Measurements from ENCODE around the gene RHBDD1. TPM values are rescaled to one million over a fixed set of nuclear protein-coding genes. Genes with fewer than 3 reads are reported as not detected.

RHBDD1 gene
- total and polyA plus RNA-seq, 2 donors (not counting 3 experiments of a cell fraction or from before 2014, with no cell fraction given) = 6.8 to 19.4 TPM

DNA sequence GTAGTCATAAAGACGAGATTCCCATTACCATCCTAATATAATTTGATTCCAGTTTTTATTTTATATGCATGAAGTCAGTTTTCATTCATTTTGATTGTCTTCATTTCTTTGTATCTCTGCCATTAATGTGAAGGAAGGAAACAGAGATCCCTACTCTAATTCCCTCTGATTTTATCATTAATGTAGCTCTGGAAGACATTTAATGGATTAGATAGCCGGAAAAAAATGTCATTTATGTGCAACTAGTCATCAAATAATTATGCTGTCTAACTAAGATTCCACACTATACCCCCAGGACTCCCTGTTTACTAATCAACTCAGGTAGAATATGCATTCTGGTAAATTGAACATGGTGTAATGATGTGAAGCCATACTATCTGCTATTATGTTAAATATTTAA lies 19.9 kb downstream of the RHBDD1 start:
- no peak for FAIRE-seq
- Histone ChIP-seq H3K9me3 (replicated peaks; ENCODE audit: control insufficient read depth, insufficient read depth, low read length) (no peaks in the 10 kb centered on the region), H3K4me3 (replicated peaks in 1 of 3; ENCODE audit: insufficient read depth in 1 of 3, low read depth in 1 of 3, low read length in 3 of 3) (no peak overlapping the region), H3K4me2 (ENCODE audit: insufficient read depth, low read length) (no peak overlapping the region), H3K4me1 (ENCODE audit: control insufficient read depth, extremely low read depth, insufficient read depth, low read length) (no peaks in the 10 kb centered on the region), H3K79me2 (ENCODE audit: control insufficient read depth, insufficient read depth, low read length) (no peaks in the 10 kb centered on the region), H4K20me1 (replicated peaks; ENCODE audit: control insufficient read depth, extremely low read depth, insufficient read depth, low read length) (no peaks in the 10 kb centered on the region), H3K36me3 (ENCODE audit: control insufficient read depth in 2 of 2, extremely low read depth in 1 of 2, insufficient read depth in 2 of 2, low read length in 2 of 2) (no peaks in the 10 kb centered on the region), H3K27me3 (ENCODE audit: control insufficient read depth in 2 of 2, insufficient read depth in 2 of 2, low read length in 2 of 2) (no peaks in the 10 kb centered on the region), H2AFZ (ENCODE audit: low read depth, low read length) (no peak overlapping the region), H3K27ac (ENCODE audit: insufficient read depth, low read depth, low read length) (no peak overlapping the region), H3K9ac (replicated peaks; ENCODE audit: extremely low read depth, insufficient read depth, low read length) (no peak overlapping the region), H3K9me1 (replicated peaks; ENCODE audit: control insufficient read depth, extremely low read depth, insufficient read depth, low read length) (no peaks in the 10 kb centered on the region)
- POLR2A ChIA-PET = no interaction called here
- DNase-seq (ENCODE audit: low read depth, low spot score) = no peak
- CTCF ChIA-PET = no interaction called here
- TF ChIP-seq JUN (IDR thresholded peaks at IDR 0.05; ENCODE audit: borderline replicate concordance, insufficient read depth, insufficient read length, low read depth) (no peak), MYC (IDR thresholded peaks at IDR 0.05; ENCODE audit: low read depth, low read length) (no peak), FOS (IDR thresholded peaks at IDR 0.05; ENCODE audit: borderline replicate concordance, insufficient read depth, low read length) (no peak), EZH2 (IDR thresholded peaks at IDR 0.05; ENCODE audit: borderline replicate concordance, low read depth, low read length, severe bottlenecking) (no peak)
- dilution Hi-C loops (cut with MboI; ENCODE audit: extremely low pct_ligation_motif_present, low sequenced_read_pairs) (no loop called here), intact Hi-C loops (cut with micrococcal nuclease) (no loop called here)
- no TSS peak for BruUV-seq (replicated peaks)

DNA sequence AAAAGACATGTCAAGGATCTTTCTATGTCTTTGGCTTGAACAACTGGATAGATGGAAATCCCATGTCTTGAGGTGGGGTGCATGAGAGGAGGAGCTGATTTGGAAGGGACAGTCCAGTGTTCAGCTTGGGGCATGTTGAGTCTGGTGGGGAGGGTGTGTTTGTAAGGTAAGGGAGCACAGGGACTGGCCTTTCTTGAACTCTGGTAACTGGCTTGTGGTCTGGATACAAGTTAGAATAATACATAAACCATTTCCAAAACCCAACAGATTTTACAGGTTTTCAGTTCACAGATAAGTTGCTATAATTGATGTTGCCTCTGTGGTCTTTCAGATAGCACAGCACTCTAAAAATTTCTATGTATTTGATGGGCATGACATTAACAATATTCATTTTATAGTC lies 24.2 kb downstream of the RHBDD1 start:
- Histone ChIP-seq H3K9ac (replicated peaks; ENCODE audit: extremely low read depth, insufficient read depth, low read length) (no peak overlapping the region), H3K27ac (ENCODE audit: insufficient read depth, low read depth, low read length) (no peak overlapping the region), H3K9me3 (replicated peaks; ENCODE audit: control insufficient read depth, insufficient read depth, low read length) (no peaks in the 10 kb centered on the region), H2AFZ (ENCODE audit: low read depth, low read length) (no peak overlapping the region), H3K4me3 (replicated peaks in 1 of 3; ENCODE audit: insufficient read depth in 1 of 3, low read depth in 1 of 3, low read length in 3 of 3) (no peak overlapping the region), H3K79me2 (ENCODE audit: control insufficient read depth, insufficient read depth, low read length) (no peaks in the 10 kb centered on the region), H3K9me1 (replicated peaks; ENCODE audit: control insufficient read depth, extremely low read depth, insufficient read depth, low read length) (no peaks in the 10 kb centered on the region), H3K4me2 (ENCODE audit: insufficient read depth, low read length) (no peak overlapping the region), H3K27me3 (ENCODE audit: control insufficient read depth in 2 of 2, insufficient read depth in 2 of 2, low read length in 2 of 2) (no peaks in the 10 kb centered on the region), H3K4me1 (ENCODE audit: control insufficient read depth, extremely low read depth, insufficient read depth, low read length) (no peaks in the 10 kb centered on the region), H3K36me3 (ENCODE audit: control insufficient read depth in 2 of 2, extremely low read depth in 1 of 2, insufficient read depth in 2 of 2, low read length in 2 of 2) (no peaks in the 10 kb centered on the region), H4K20me1 (replicated peaks; ENCODE audit: control insufficient read depth, extremely low read depth, insufficient read depth, low read length) (no peaks in the 10 kb centered on the region)
- DNase-seq (ENCODE audit: low read depth, low spot score) (no peak), FAIRE-seq (no peak)
- BruUV-seq (replicated peaks) = no TSS peak
- intact Hi-C loops (cut with micrococcal nuclease) (no loop called here), dilution Hi-C loops (cut with MboI; ENCODE audit: extremely low pct_ligation_motif_present, low sequenced_read_pairs) (no loop called here)
- no peak for TF ChIP-seq EZH2 (IDR thresholded peaks at IDR 0.05; ENCODE audit: borderline replicate concordance, low read depth, low read length, severe bottlenecking)
- TF ChIP-seq, protein P1, sequence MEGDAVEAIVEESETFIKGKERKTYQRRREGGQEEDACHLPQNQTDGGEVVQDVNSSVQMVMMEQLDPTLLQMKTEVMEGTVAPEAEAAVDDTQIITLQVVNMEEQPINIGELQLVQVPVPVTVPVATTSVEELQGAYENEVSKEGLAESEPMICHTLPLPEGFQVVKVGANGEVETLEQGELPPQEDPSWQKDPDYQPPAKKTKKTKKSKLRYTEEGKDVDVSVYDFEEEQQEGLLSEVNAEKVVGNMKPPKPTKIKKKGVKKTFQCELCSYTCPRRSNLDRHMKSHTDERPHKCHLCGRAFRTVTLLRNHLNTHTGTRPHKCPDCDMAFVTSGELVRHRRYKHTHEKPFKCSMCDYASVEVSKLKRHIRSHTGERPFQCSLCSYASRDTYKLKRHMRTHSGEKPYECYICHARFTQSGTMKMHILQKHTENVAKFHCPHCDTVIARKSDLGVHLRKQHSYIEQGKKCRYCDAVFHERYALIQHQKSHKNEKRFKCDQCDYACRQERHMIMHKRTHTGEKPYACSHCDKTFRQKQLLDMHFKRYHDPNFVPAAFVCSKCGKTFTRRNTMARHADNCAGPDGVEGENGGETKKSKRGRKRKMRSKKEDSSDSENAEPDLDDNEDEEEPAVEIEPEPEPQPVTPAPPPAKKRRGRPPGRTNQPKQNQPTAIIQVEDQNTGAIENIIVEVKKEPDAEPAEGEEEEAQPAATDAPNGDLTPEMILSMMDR (IDR thresholded peaks at IDR 0.05; ENCODE audit: extremely low read depth in 1 of 2, insufficient read depth in 1 of 2, low read depth in 1 of 2, low read length in 2 of 2) = no peak
- no peak for TF ChIP-seq GATA2 (IDR thresholded peaks at IDR 0.05; ENCODE audit: insufficient read depth, insufficient read length, low read depth, low read length)
- no peak for TF ChIP-seq POLR2A (IDR thresholded peaks at IDR 0.05; ENCODE audit: low read depth, low read length)
- no peak for TF ChIP-seq MYC (IDR thresholded peaks at IDR 0.05; ENCODE audit: low read depth, low read length)
- no peak for TF ChIP-seq POLR2AphosphoS5 (IDR thresholded peaks at IDR 0.05; ENCODE audit: insufficient read depth, low read depth, low read length)
- TF ChIP-seq FOS (IDR thresholded peaks at IDR 0.05; ENCODE audit: borderline replicate concordance, insufficient read depth, low read length) = no peak
- TF ChIP-seq JUN (IDR thresholded peaks at IDR 0.05; ENCODE audit: borderline replicate concordance, insufficient read depth, insufficient read length, low read depth) = no peak
- TF ChIP-seq, protein P2, sequence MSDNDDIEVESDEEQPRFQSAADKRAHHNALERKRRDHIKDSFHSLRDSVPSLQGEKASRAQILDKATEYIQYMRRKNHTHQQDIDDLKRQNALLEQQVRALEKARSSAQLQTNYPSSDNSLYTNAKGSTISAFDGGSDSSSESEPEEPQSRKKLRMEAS (IDR thresholded peaks at IDR 0.05; ENCODE audit: insufficient read depth, insufficient read length) = no peak
- CTCF ChIA-PET = no interaction called here
- POLR2A ChIA-PET = no interaction called here
